Measurements from ENCODE around the gene VN1R4. TPM values are rescaled to one million over a fixed set of nuclear protein-coding genes. Genes with fewer than 3 reads are reported as not detected.
"Not testable (repeated sequence)": the region's sequence is repeated elsewhere in the genome, so short reads cannot be mapped to it uniquely, and the experiment has no call there.

The VN1R4 gene
- not detected for polyA plus RNA-seq (2012; ENCODE audit: low read depth, missing spikeins)

GRCh38 chr19:53267623-53268022 is at the start of gene VN1R4:
TSS of gene VN1R4 (minus strand) at chr19:53267723. CDS start at chr19:53267665, 58 bp downstream.
- FAIRE-seq, result not testable (repeated sequence)

GRCh38 chr19:53311897-53312296 is 44.4 kb upstream of the VN1R4 start:
- FAIRE-seq, result no peak
- no peak for DNase-seq (ENCODE audit: insufficient read length, low spot score)
- TF ChIP-seq POU2F2 (IDR thresholded peaks at IDR 0.05; ENCODE audit: low read depth, low read length) (no peak), POLR2A (IDR thresholded peaks at IDR 0.05; ENCODE audit: low read depth, low read length) (no peak), SPI1 (IDR thresholded peaks at IDR 0.05; ENCODE audit: low read depth, low read length) (no peak), PAX5 (IDR thresholded peaks at IDR 0.05; ENCODE audit: insufficient read depth, low read length, severe bottlenecking) (no peak), POLR2AphosphoS5 (IDR thresholded peaks at IDR 0.05; ENCODE audit: low read depth, low read length) (no peak), TAF1 (IDR thresholded peaks at IDR 0.05; ENCODE audit: low read depth, low read length) (no peak)

More at GRCh38 chr19:53267623-53268022, at the start of gene VN1R4:
- DNase-seq (ENCODE audit: insufficient read length, low spot score), result not testable (repeated sequence)

- DNase-seq (ENCODE audit: insufficient read length, low spot score) (no peak), FAIRE-seq (no peak)
- TF ChIP-seq POLR2AphosphoS5 (IDR thresholded peaks at IDR 0.05; ENCODE audit: low read depth, low read length), result no peak
- no peak for TF ChIP-seq POU2F2 (IDR thresholded peaks at IDR 0.05; ENCODE audit: low read depth, low read length)
- TF ChIP-seq SPI1 (IDR thresholded peaks at IDR 0.05; ENCODE audit: low read depth, low read length), result no peak
- no peak for TF ChIP-seq PAX5 (IDR thresholded peaks at IDR 0.05; ENCODE audit: insufficient read depth, low read length, severe bottlenecking)
- no peak for TF ChIP-seq POLR2A (IDR thresholded peaks at IDR 0.05; ENCODE audit: low read depth, low read length)
These were observed 43.5 kb upstream of the VN1R4 start for GRCh38 chr19:53311044-53311443.

- TF ChIP-seq POLR2A (IDR thresholded peaks at IDR 0.05; ENCODE audit: low read depth, low read length) (no peak), POLR2AphosphoS5 (IDR thresholded peaks at IDR 0.05; ENCODE audit: low read depth, low read length) (no peak)
- FAIRE-seq, result no peak
- no peak for DNase-seq (ENCODE audit: insufficient read length, low spot score)
These were observed 40.9 kb upstream of the VN1R4 start for GRCh38 chr19:53308339-53308811.

GRCh38 chr19:53301341-53301740 is 33.8 kb upstream of the VN1R4 start:
- not testable (repeated sequence) for FAIRE-seq; DNase-seq (ENCODE audit: insufficient read length, low spot score)

- no peak for DNase-seq (ENCODE audit: insufficient read length, low spot score)
- no peak for FAIRE-seq
- no peak for TF ChIP-seq TAF1 (IDR thresholded peaks at IDR 0.05; ENCODE audit: low read depth, low read length)
- TF ChIP-seq POLR2A (IDR thresholded peaks at IDR 0.05; ENCODE audit: low read depth, low read length), result no peak
- TF ChIP-seq POU2F2 (IDR thresholded peaks at IDR 0.05; ENCODE audit: low read depth, low read length), result no peak
- TF ChIP-seq SPI1 (IDR thresholded peaks at IDR 0.05; ENCODE audit: low read depth, low read length), result no peak
- TF ChIP-seq PAX5 (IDR thresholded peaks at IDR 0.05; ENCODE audit: insufficient read depth, low read length, severe bottlenecking), result no peak
- TF ChIP-seq POLR2AphosphoS5 (IDR thresholded peaks at IDR 0.05; ENCODE audit: low read depth, low read length), result no peak
These were observed 27.4 kb upstream of the VN1R4 start for GRCh38 chr19:53294786-53295441.

GRCh38 chr19:53290758-53291549 is 23.4 kb upstream of the VN1R4 start:
- FAIRE-seq (no peak), DNase-seq (ENCODE audit: insufficient read length, low spot score) (no peak)

GRCh38 chr19:53285087-53285486 is 17.6 kb upstream of the VN1R4 start:
- DNase-seq (ENCODE audit: insufficient read length, low spot score) (no peak), FAIRE-seq (no peak)
- no peak for TF ChIP-seq POLR2AphosphoS5 (IDR thresholded peaks at IDR 0.05; ENCODE audit: low read depth, low read length)
- no peak for TF ChIP-seq TAF1 (IDR thresholded peaks at IDR 0.05; ENCODE audit: low read depth, low read length)
- TF ChIP-seq SPI1 (IDR thresholded peaks at IDR 0.05; ENCODE audit: low read depth, low read length), result no peak
- TF ChIP-seq POU2F2 (IDR thresholded peaks at IDR 0.05; ENCODE audit: low read depth, low read length), result no peak
- no peak for TF ChIP-seq PAX5 (IDR thresholded peaks at IDR 0.05; ENCODE audit: insufficient read depth, low read length, severe bottlenecking)
- no peak for TF ChIP-seq POLR2A (IDR thresholded peaks at IDR 0.05; ENCODE audit: low read depth, low read length)

More at GRCh38 chr19:53290758-53291549, 23.4 kb upstream of the VN1R4 start:
- TF ChIP-seq POU2F2 (IDR thresholded peaks at IDR 0.05; ENCODE audit: low read depth, low read length) (no peak), SPI1 (IDR thresholded peaks at IDR 0.05; ENCODE audit: low read depth, low read length) (no peak), PAX5 (IDR thresholded peaks at IDR 0.05; ENCODE audit: insufficient read depth, low read length, severe bottlenecking) (no peak), POLR2AphosphoS5 (IDR thresholded peaks at IDR 0.05; ENCODE audit: low read depth, low read length) (no peak), POLR2A (IDR thresholded peaks at IDR 0.05; ENCODE audit: low read depth, low read length) (no peak), TAF1 (IDR thresholded peaks at IDR 0.05; ENCODE audit: low read depth, low read length) (no peak)

- not testable (repeated sequence) for DNase-seq (ENCODE audit: insufficient read length, low spot score); FAIRE-seq
These were observed 14.4 kb upstream of the VN1R4 start for GRCh38 chr19:53281947-53282346.

GRCh38 chr19:53275480-53275879 is 8.0 kb upstream of the VN1R4 start:
- no peak for FAIRE-seq
- no peak for DNase-seq (ENCODE audit: insufficient read length, low spot score)
- TF ChIP-seq TAF1 (IDR thresholded peaks at IDR 0.05; ENCODE audit: low read depth, low read length), result no peak
- TF ChIP-seq POU2F2 (IDR thresholded peaks at IDR 0.05; ENCODE audit: low read depth, low read length), result no peak
- no peak for TF ChIP-seq PAX5 (IDR thresholded peaks at IDR 0.05; ENCODE audit: insufficient read depth, low read length, severe bottlenecking)
- no peak for TF ChIP-seq SPI1 (IDR thresholded peaks at IDR 0.05; ENCODE audit: low read depth, low read length)
